GM18873 (cell line): ENCODE data around the gene HOXA10.

ENCODE experiments used
- ATAC-seq: cut with Tn5 transposase; IDR thresholded peaks from one replicate; pipeline ENCODE4 v1.9.1; 2021; ENCODE audit warnings: mild to moderate bottlenecking, moderate library complexity, moderate number of reproducible peaks; ENCODE audit not compliant: unreplicated experiment, low FRiP score

Gene HOXA10

GRCh38 chr7:27157702-27158431 lies 16.3 kb downstream of the HOXA10 start:
- no peak for ATAC-seq

GRCh38 chr7:27156916-27157701 lies 17.0 kb downstream of the HOXA10 start:
- no peak for ATAC-seq

GRCh38 chr7:27156508-27156898 lies 17.6 kb downstream of the HOXA10 start, which contains the start of gene HOXA7:
HOXA7 (minus strand) TSS chr7:27156675; CDS start chr7:27156545, 130 bp downstream.
- no peak for ATAC-seq

DNA sequence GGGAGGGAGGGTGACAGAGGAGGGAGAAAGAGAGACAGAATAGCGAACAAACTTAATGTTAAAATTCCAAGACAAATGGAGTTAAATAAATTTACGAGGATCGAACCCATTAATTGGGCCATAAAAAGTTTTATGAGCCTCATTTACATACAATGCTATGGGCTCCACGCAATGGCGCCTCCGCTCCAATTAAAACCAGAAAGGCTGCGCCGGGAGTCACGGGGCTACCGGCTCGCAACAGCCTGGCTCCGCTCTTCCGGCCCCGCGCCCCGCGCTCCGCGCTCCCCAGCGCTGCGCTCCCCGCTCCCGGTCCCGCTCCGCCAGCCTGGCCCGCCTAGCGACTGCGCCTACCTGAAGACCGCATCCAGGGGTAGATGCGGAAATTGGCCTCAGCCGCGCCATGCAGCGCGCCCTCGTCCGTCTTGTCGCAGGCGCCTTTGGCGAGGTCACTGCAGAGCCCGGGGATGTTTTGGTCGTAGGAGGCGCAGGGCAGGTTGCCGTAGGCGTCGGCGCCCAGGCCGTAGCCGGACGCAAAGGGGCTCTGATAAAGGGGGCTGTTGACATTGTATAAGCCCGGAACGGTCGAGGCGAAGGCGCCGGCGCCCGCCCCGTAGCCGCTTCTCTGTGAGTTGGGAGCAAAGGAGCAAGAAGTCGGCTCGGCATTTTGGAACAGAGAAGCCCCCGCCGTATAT lies 18.2 kb downstream of the HOXA10 start:
- ATAC-seq: no peak

- no peak for ATAC-seq
Observed at GRCh38 chr7:27154901-27155815, 19.0 kb downstream of the HOXA10 start.

GRCh38 chr7:27154369-27154768 lies 19.8 kb downstream of the HOXA10 start:
- no peak for ATAC-seq

DNA sequence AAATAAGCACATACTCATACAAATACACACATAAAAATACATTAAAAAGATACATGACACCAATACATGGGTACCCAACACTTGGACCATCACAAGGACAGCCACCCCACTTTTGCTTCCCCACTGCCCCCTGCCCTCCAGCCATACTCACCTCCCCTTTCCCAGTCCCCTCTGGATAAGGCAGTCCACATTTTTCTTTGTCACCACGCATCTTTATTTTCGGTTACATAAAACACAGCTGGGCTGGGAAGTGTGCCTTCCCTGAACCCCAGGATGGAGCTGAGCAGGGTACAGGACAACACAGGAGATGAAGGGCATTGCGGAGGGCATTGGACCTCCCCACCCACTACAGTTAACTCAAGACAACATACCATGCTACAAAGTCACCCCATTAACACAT lies 20.6 kb downstream of the HOXA10 start:
- no peak for ATAC-seq

- ATAC-seq: no peak
Observed at GRCh38 chr7:27152816-27153442, 21.2 kb downstream of the HOXA10 start.

- ATAC-seq: no peak
Observed at GRCh38 chr7:27151931-27152815, 21.9 kb downstream of the HOXA10 start, which contains the start of gene HOXA3. HOXA3 (minus strand) TSS chr7:27152583; CDS start chr7:27110640, 41,943 bp downstream.

DNA sequence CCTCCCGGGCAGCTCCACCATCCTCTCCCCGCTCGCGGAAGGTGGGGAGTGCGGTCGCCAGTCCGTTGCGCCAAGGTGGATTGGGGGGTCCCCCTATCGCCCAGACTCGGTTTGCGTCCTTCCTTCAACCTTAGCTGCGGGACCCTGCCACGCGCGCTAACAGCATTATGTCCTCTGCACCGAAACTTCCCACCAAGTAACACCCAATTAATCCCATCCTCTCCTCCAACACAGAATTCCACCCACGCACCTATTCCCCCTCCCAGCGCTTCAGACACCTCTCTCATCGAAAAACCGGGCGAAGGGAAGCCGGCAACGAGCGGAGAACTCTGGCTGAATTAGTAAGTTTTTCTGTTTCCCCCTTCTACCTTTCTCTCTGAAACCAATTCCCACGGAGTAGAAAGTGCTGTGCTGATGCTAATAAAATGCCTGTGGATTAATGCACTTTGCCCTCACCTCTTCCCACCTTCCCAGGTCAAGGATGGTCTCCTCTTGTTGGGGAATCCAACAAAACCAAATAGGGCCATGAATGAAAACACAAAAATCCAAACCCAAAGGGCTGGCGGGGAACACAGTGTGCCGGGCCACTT lies 22.7 kb downstream of the HOXA10 start:
- no peak for ATAC-seq

- ATAC-seq: peak; percentile 50
Observed at GRCh38 chr7:27150568-27151340, 23.4 kb downstream of the HOXA10 start.

DNA sequence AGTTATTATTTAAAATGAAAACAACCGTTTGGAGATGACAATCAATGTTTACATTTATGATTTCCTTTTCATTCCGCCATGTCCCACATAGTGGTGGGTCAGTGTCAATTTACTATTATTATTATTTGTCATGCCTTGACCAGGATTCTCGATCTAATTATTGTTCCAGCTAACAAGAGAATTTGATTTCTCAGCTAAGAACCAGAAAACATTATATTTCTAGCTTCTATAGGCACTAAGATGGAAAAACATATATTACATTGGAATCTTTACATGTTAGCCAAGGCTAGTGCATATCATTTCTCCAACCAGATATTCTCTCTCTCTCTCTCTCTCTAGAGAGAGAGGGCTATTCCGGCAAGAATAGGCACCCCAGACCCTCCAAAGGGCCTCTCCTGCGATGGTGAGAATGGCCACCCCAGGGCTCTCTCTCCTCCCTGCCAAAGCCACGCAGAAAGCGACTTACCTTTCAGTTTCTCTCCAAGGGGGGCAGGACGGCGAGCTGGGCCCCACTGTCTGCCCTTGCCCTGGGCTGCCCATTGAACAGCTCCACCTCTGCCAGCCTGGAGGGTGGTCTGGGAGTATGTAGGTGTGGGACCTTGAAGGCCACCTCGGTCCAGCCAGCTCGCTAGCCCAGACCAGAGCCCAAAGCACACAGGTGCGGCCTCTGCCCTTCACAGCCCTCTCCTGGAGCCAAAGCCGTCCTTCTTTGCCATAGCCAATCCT lies 24.1 kb downstream of the HOXA10 start:
- no peak for ATAC-seq

DNA sequence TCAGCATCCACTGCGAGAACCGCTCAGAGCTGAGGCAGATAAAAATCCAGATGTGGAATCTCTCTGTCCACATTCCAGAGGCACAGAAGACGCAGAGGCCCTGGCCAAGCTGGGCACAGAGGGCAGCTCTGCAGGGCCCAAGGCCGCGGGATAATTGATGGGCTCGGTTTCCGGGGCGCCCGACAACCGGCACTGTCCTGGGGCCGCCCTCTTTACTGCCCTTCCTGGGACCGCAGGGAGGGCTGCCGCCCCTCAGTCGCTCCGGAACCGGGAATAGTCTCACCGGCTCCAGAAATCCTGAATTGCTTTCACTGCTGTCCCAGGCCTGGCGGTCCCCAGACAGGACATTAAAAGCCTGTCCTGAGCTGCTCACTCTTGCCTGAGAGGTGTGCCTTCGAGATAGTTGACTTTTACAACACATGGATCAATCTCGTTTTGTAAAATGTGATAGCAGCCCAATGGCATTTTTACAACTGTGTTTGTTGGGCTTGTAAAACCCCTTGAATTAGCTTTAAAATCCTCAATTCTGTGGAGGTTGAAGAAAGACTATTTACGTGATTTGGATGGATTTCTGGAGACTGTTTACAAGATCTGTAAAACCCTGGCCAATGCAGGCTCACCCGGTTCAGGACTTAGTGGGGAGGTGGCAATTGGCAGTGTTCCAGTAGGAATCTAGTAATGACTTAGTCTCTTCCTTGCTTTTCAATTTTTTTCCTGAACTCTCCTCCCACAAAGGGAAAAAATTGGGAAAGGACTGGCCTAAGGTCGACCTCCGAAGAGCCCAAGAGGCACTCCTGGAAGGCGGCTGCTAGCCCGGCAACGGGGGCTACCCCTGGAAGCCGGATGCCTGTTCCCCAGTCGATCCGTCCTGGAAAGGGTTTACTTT lies 25.1 kb downstream of the HOXA10 start:
- ATAC-seq: no peak

GRCh38 chr7:27148031-27148755 lies 25.9 kb downstream of the HOXA10 start:
- ATAC-seq: no peak
